A549 (cell line): Measurements from ENCODE around the gene DACT2. TPM values are rescaled to one million over a fixed set of nuclear protein-coding genes. Genes with fewer than 3 reads are reported as not detected.

Experiments
- ATAC-seq, 2 experiments: fragments of 200-7000 bp in 1 of 2; fragments of >200 bp in 1 of 2; cut with Nextera tagmentation in 1 of 2; cut with Tn5 transposase in 1 of 2; 3 replicates each; pipeline versions ENCODE4 v1.8.0 to v1.9.1; 2018 to 2020; ENCODE audit warnings: mild to moderate bottlenecking in 1 of 2, moderate library complexity in 1 of 2
- CTCF ChIA-PET: fragments of 300-600 bp; sonication (Branson Sonifier 250); formaldehyde crosslinking; extraction: SDS; loops from one replicate; lab custom pipeline; 2021; ENCODE audit warnings: antibody characterized with exemption, inconsistent platforms; lab: Yijun Ruan, JAX
- POLR2A ChIA-PET: fragments of 350-600 bp; formaldehyde crosslinking; extraction: SDS; loops from one replicate; lab custom pipeline; 2021; ENCODE audit warnings: antibody characterized with exemption, inconsistent platforms; lab: Yijun Ruan, JAX
- DNase-seq, 2 experiments: peaks; one replicate each; pipeline versions ENCODE4 v3.0.0 to v3.0.0-alpha.2; 2011 to 2016; ENCODE audit warnings: low read depth in 1 of 2, low spot score in 1 of 2
- FAIRE-seq: peaks from 2 replicates; lab custom pipeline; 2011; peaks lifted over from hg19 to GRCh38; lab: Jason Lieb, UNC
- H3K27ac ChIP-seq, 2 experiments: fragments of >200 bp; sonication (Bioruptor Twin); formaldehyde crosslinking; 3 replicates each; pipeline ENCODE4 v1.5.1; 2016 to 2017
- H3K4me1 ChIP-seq: fragments of >200 bp; sonication (Bioruptor Twin); formaldehyde crosslinking; 3 replicates; pipeline ENCODE4 v1.6.1; 2016
- H3K4me2 ChIP-seq: fragments of >200 bp; sonication (Bioruptor Twin); formaldehyde crosslinking; 3 replicates; pipeline ENCODE4 v1.6.1; 2016
- H3K4me3 ChIP-seq: fragments of >200 bp; sonication (Bioruptor Twin); formaldehyde crosslinking; 3 replicates; pipeline ENCODE4 v1.5.1; 2016
- H3K9me3 ChIP-seq: fragments of >200 bp; sonication (Bioruptor Twin); formaldehyde crosslinking; 3 replicates; pipeline ENCODE4 v1.6.1; 2016
- BHLHE40 ChIP-seq: IDR thresholded peaks from 2 replicates; pipeline ENCODE4 v1.6.1; 2012; ENCODE audit warnings: low read depth, low read length, inconsistent platforms
- CBX2 ChIP-seq: fragments of 200-600 bp; sonication (generic); IDR thresholded peaks from 2 replicates; pipeline ENCODE4 v1.6.1; 2016; ENCODE audit warnings: low read depth, mild to moderate bottlenecking, borderline replicate concordance
- CHD2 ChIP-seq: fragments of 150-350 bp; IDR thresholded peaks from 2 replicates; pipeline ENCODE4 v1.6.1; 2014; ENCODE audit warnings: low read length; ENCODE audit not compliant: partially characterized antibody
- CHD4 ChIP-seq: fragments of 200-600 bp; sonication (generic); IDR thresholded peaks from 2 replicates; pipeline ENCODE4 v1.6.1; 2016; ENCODE audit warnings: antibody characterized with exemption, mild to moderate bottlenecking, borderline replicate concordance
- GATA3 ChIP-seq: IDR thresholded peaks from 2 replicates; pipeline ENCODE4 v1.6.1; 2012; ENCODE audit warnings: borderline replicate concordance
- HDAC2 ChIP-seq: fragments of 200-600 bp; sonication (generic); IDR thresholded peaks from 2 replicates; pipeline ENCODE4 v1.6.1; 2016
- HOXA7 ChIP-seq: fragments of 250-450 bp; sonication (Bioruptor Pico); IDR thresholded peaks from 2 replicates; pipeline ENCODE4 v1.5.0; 2020; ENCODE audit warnings: mild to moderate bottlenecking, moderate library complexity
- JUN ChIP-seq, 2 experiments: fragments of >200 bp; sonication (Bioruptor Twin); formaldehyde crosslinking; IDR thresholded peaks; 2 replicates in 1 of 2; 3 replicates in 1 of 2; pipeline ENCODE4 v1.6.1; 2016 to 2017
- JUNB ChIP-seq: fragments of >200 bp; sonication (Bioruptor Twin); formaldehyde crosslinking; IDR thresholded peaks from 2 replicates; pipeline ENCODE4 v1.6.1; 2016
- MAFK ChIP-seq: fragments of 450-650 bp; IDR thresholded peaks from 2 replicates; pipeline ENCODE4 v1.6.1; 2014; ENCODE audit not compliant: partially characterized antibody
- MAZ ChIP-seq: fragments of 150-350 bp; IDR thresholded peaks from 2 replicates; pipeline ENCODE4 v1.6.1; 2014; ENCODE audit warnings: antibody characterized with exemption, low read depth, low read length, borderline replicate concordance
- NPAS2 ChIP-seq: fragments of 250-450 bp; sonication (Bioruptor Pico); IDR thresholded peaks from 2 replicates; pipeline ENCODE4 v1.8.0; 2022; ENCODE audit warnings: mild to moderate bottlenecking, moderate library complexity, borderline replicate concordance
- POLR2A ChIP-seq: IDR thresholded peaks from 2 replicates; pipeline ENCODE4 v1.6.1; 2012; ENCODE audit warnings: mild to moderate bottlenecking, low read length
- RAD21 ChIP-seq, 2 experiments: fragments of >200 bp in 1 of 2; sonication (Bioruptor Twin) in 1 of 2; formaldehyde crosslinking in 1 of 2; IDR thresholded peaks in 1 of 2; conservative IDR thresholded peaks in 1 of 2; 2 replicates in 1 of 2; 3 replicates in 1 of 2; pipeline ENCODE4 v1.6.1; 2012 to 2018; ENCODE audit warnings: inconsistent platforms in 1 of 2
- RCOR1 ChIP-seq: fragments of 150-350 bp; IDR thresholded peaks from 2 replicates; pipeline ENCODE4 v1.6.1; 2014; ENCODE audit warnings: antibody characterized with exemption, low read length, low read depth
- RFX5 ChIP-seq: fragments of 450-650 bp; IDR thresholded peaks from 2 replicates; pipeline ENCODE4 v1.7.1; 2014; ENCODE audit warnings: antibody characterized with exemption, mild to moderate bottlenecking, moderate library complexity
- SREBF2 ChIP-seq: fragments of 450-650 bp; IDR thresholded peaks from 2 replicates; pipeline ENCODE4 v1.6.1; 2014; ENCODE audit warnings: mild to moderate bottlenecking, moderate library complexity
- TFCP2L1 ChIP-seq: fragments of 250-450 bp; sonication (Bioruptor Pico); IDR thresholded peaks from 2 replicates; pipeline ENCODE4 v1.5.0; 2021; ENCODE audit warnings: mild to moderate bottlenecking
- TP53 ChIP-seq: fragments of 250-450 bp; sonication (Bioruptor Pico); IDR thresholded peaks from 2 replicates; pipeline ENCODE4 v1.5.0; 2021; ENCODE audit warnings: mild to moderate bottlenecking, moderate library complexity
- ZFP36 ChIP-seq: fragments of 450-650 bp; IDR thresholded peaks from 2 replicates; pipeline ENCODE4 v1.6.1; 2014; ENCODE audit warnings: borderline replicate concordance; ENCODE audit not compliant: partially characterized antibody
- ZSCAN20 ChIP-seq: fragments of 250-450 bp; sonication (Bioruptor Pico); IDR thresholded peaks from 2 replicates; pipeline ENCODE4 v1.8.0; 2022; ENCODE audit warnings: mild to moderate bottlenecking, moderate library complexity
- WGBS: methylation state at CpG from one replicate; pipeline ENCODE4 v1.1.6; 2017; ENCODE audit errors: missing lambda C conversion rate; 5-methylcytosine and 5-hydroxymethylcytosine counted together
- polyA plus RNA-seq, 4 experiments: library from polyadenylated mRNA; depleted of rRNA in 3 of 4; stranded (reverse); fragments of >200 nt; fragmentation: RNase III in 1 of 4; extraction: RNeasy Plus Mini Kit Qiagen cat#74134 plus additional on column Dnase treatment in 1 of 4; gene quantifications; 2 replicates in 3 of 4; 3 replicates in 1 of 4; pipeline ENCODE4 v1.2.3, GENCODE V29; 2011 to 2017
- TF ChIP-seq, protein P1 (sequence below): IDR thresholded peaks from 2 replicates; pipeline ENCODE4 v1.6.1; 2012; ENCODE audit warnings: low read depth, borderline replicate concordance
- TF ChIP-seq, protein P2 (sequence below): fragments of 250-450 bp; sonication (Bioruptor Pico); IDR thresholded peaks from 2 replicates; pipeline ENCODE4 v1.5.0; 2020; ENCODE audit warnings: low read depth, mild to moderate bottlenecking, moderate library complexity
- TF ChIP-seq, protein P3 (sequence below): fragments of >200 bp; sonication (Bioruptor Twin); formaldehyde crosslinking; IDR thresholded peaks from 3 replicates; pipeline ENCODE4 v1.5.1; 2016

DACT2 gene
- polyA plus RNA-seq, 2 of the 4 experiments (the other 2 are of a cell fraction) = 0.63 to 1.5 TPM

DNA sequence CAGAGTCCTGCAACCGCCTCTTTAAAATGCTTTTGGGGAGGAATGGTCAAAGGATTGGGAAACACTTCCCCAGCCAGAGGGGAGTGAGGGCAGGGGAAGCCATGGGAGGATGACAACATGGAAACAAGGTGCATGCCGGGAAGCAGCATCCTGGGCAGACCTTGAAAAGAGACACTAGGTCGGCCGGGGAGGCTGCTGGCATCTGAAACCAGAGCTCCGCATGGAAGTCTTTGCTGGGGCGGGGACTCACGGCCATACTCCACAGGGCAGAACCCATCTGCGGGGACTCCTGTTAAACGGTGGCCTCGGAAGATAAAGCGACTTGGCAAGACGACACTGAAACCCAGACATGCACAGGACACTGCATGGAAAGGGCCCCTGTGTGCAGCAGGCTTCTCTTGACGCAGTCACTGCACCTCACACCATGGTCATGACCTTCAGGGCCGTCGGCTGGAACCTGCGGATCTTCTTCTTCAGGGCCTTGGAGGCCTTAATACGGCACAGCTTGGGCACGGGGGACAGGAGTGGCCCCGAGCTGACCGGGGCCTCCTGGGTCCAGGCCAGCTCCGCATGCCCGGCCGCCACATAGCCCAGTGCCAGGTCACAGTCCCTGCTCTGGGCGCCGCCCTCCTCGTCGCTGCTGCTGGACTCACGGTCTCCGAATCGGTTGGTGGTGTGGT, 12.4 kb downstream of the DACT2 start:
- WGBS = 93% methylated on average over 12 of the region's 30 CpGs
- Histone ChIP-seq H3K27ac (no peak overlapping the region), H3K4me2 (no peak overlapping the region), H3K9me3 (no peaks in the 10 kb centered on the region)
- CTCF ChIA-PET = no interaction called here
- no peak for FAIRE-seq
- TF ChIP-seq BHLHE40 (no peak), JUN (IDR thresholded peaks at IDR 0.05) (no peak), ZSCAN20 (CRISPR knock-in tag) (no peak), MAZ (no peak), POLR2A (no peak), TP53 (CRISPR knock-in tag) (no peak), HDAC2 (no peak), CHD2 (no peak), MAFK (no peak), RAD21 (conservative IDR thresholded peaks at IDR 0.05 in 1 of 2, IDR thresholded peaks at IDR 0.05 in 1 of 2) (no peak), NPAS2 (CRISPR knock-in tag) (no peak), RCOR1 (no peak), JUNB (no peak)
- TF ChIP-seq, protein P1, sequence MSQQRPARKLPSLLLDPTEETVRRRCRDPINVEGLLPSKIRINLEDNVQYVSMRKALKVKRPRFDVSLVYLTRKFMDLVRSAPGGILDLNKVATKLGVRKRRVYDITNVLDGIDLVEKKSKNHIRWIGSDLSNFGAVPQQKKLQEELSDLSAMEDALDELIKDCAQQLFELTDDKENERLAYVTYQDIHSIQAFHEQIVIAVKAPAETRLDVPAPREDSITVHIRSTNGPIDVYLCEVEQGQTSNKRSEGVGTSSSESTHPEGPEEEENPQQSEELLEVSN = no peak
- TF ChIP-seq, protein P2, sequence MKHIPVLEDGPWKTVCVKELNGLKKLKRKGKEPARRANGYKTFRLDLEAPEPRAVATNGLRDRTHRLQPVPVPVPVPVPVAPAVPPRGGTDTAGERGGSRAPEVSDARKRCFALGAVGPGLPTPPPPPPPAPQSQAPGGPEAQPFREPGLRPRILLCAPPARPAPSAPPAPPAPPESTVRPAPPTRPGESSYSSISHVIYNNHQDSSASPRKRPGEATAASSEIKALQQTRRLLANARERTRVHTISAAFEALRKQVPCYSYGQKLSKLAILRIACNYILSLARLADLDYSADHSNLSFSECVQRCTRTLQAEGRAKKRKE (CRISPR knock-in tag) = no peak
- TF ChIP-seq, protein P3, sequence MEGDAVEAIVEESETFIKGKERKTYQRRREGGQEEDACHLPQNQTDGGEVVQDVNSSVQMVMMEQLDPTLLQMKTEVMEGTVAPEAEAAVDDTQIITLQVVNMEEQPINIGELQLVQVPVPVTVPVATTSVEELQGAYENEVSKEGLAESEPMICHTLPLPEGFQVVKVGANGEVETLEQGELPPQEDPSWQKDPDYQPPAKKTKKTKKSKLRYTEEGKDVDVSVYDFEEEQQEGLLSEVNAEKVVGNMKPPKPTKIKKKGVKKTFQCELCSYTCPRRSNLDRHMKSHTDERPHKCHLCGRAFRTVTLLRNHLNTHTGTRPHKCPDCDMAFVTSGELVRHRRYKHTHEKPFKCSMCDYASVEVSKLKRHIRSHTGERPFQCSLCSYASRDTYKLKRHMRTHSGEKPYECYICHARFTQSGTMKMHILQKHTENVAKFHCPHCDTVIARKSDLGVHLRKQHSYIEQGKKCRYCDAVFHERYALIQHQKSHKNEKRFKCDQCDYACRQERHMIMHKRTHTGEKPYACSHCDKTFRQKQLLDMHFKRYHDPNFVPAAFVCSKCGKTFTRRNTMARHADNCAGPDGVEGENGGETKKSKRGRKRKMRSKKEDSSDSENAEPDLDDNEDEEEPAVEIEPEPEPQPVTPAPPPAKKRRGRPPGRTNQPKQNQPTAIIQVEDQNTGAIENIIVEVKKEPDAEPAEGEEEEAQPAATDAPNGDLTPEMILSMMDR = no peak
- TF ChIP-seq, all 56 proteins: peak for 0
- H3K4me1 ChIP-seq = peaks cover 6% of the 10 kb centered on the region
- no peak overlapping the region for H3K4me3 ChIP-seq
- POLR2A ChIA-PET = no interaction called here
- no peak for ATAC-seq
- DNase-seq = no peak

DNA sequence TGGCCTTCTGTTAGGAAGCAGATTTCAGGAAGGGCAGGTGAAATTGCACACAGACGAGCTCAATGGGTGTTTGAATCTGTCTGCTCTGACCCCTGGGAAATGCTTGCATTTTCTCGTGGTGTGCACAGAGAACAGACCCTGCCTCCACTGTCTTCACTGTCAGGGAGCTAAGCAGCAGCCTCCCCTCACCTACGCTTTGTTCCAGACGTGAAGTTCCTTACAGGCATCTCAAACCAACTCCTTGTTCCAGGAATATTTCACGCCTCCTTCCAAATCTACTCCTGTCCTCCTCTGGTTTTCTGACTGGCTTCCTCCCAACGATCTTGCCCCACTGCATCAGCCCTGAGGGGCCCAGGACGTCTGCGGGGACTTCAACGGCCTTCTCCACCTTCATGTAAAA, 13.7 kb downstream of the DACT2 start:
- no peak overlapping the region for H3K4me2 ChIP-seq
- TF ChIP-seq CBX2 = no peak

DNA sequence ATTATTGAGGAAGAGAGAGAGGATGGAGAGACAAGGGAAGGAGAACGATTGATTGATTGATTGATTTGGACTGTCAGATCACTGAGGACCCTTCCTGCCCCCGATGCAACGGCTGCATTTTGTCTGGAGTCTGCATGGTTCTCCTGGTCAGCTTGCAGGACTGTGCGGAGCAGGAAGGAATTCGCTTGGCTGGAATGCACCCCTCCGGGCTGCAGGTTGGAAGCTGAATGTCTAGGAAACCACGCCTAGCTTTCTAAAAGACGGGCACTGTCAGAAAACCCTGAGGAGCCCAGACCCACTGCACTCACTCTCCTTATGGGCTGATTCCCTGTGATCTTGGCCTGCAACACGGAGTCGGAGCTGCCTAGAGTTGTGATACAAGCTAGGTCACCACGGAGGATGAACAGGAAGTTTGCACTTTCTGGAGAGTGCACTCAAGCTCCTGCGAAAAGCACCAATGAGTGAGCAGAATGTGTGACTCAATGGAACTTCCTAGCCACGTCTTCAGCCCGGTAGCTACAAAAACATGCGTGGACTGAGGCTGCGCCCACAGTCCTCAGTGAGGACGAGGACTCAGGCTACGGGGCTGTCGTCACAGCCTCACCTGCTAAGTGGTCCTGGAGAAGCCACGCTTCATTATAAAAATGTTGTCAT, 14.4 kb downstream of the DACT2 start:
- Histone ChIP-seq H3K4me3 (no peak overlapping the region), H3K27ac (no peak overlapping the region), H3K4me2 (no peak overlapping the region), H3K9me3 (no peaks in the 10 kb centered on the region), H3K4me1 (peaks cover 16% of the 10 kb centered on the region)
- FAIRE-seq (no peak), ATAC-seq (no peak), DNase-seq (no peak)
- WGBS = 79% methylated on average over 19 of the region's 20 CpGs
- TF ChIP-seq SREBF2 (no peak), JUNB (no peak), HOXA7 (CRISPR knock-in tag) (no peak), NPAS2 (CRISPR knock-in tag) (no peak), RFX5 (no peak), GATA3 (no peak), CHD4 (no peak), TFCP2L1 (CRISPR knock-in tag) (no peak), ZFP36 (no peak)
- TF ChIP-seq, protein P3 = no peak
- POLR2A ChIA-PET = no interaction called here
- CTCF ChIA-PET = interaction anchor here (0.8 to 1.8 kb wide), 2 partner anchors 49 to 151 kb away, joined by 3 to 5 read pairs; no protein-coding TSS in a partner anchor

More for the DNA sequence above, 13.7 kb downstream of the DACT2 start:
- no peak overlapping the region for H3K27ac ChIP-seq
- ChIA-PET CTCF (interaction anchor here (0.8 kb wide), 1 partner anchor 152 kb away, joined by 3 read pairs; no protein-coding TSS in a partner anchor), POLR2A (no interaction called here)
- no peak overlapping the region for H3K4me3 ChIP-seq
- WGBS = 61% methylated on average over 9 of the region's 9 CpGs
- H3K4me1 ChIP-seq = peaks cover 16% of the 10 kb centered on the region
- ATAC-seq = no peak
- FAIRE-seq = no peak
- no peaks in the 10 kb centered on the region for H3K9me3 ChIP-seq
- DNase-seq = no peak
